ENCODE results near the gene ARHGAP12.
A peak's percentile ranks its signal among the peaks of the same experiment; 100 is the strongest.
"Not testable (repeated sequence)": the region's sequence is repeated elsewhere in the genome, so short reads cannot be mapped to it uniquely, and the experiment has no call there.

The ARHGAP12 gene

GRCh38 chr10:31928549-31929260 is at the start of gene ARHGAP12:
Gene ARHGAP12, minus strand, starts transcription at chr10:31928831. Its CDS starts 19,976 bp downstream, at chr10:31908855.
- peak; percentile 96 for DNase-seq

GRCh38 chr10:31978156-31978483 is 49.5 kb upstream of the ARHGAP12 start:
- no peak for DNase-seq

GRCh38 chr10:31977440-31978155 is 49.0 kb upstream of the ARHGAP12 start:
- no peak for DNase-seq

- DNase-seq, result no peak
Measured at GRCh38 chr10:31975157-31975765, 46.6 kb upstream of the ARHGAP12 start.

- no peak for DNase-seq
Measured at GRCh38 chr10:31974434-31975124, 45.9 kb upstream of the ARHGAP12 start.

GRCh38 chr10:31972519-31973041 is 43.9 kb upstream of the ARHGAP12 start:
- DNase-seq, result no peak

- not testable (repeated sequence) for DNase-seq
Measured at GRCh38 chr10:31969847-31970246, 41.2 kb upstream of the ARHGAP12 start.

- DNase-seq, result no peak
Measured at GRCh38 chr10:31963589-31963980, 35.0 kb upstream of the ARHGAP12 start.

- no peak for DNase-seq
Measured at GRCh38 chr10:31962826-31963588, 34.4 kb upstream of the ARHGAP12 start.

- DNase-seq, result no peak
Measured at GRCh38 chr10:31961277-31962074, 32.8 kb upstream of the ARHGAP12 start.

- DNase-seq, result no peak
Measured at GRCh38 chr10:31959461-31960173, 31.0 kb upstream of the ARHGAP12 start.

- DNase-seq, result no peak
Measured at GRCh38 chr10:31958856-31959255, 30.2 kb upstream of the ARHGAP12 start.

GRCh38 chr10:31956200-31956946 is 27.7 kb upstream of the ARHGAP12 start:
- DNase-seq, result no peak

- DNase-seq, result no peak
Measured at GRCh38 chr10:31954410-31955191, 26.0 kb upstream of the ARHGAP12 start.

- no peak for DNase-seq
Measured at GRCh38 chr10:31953480-31953879, 24.8 kb upstream of the ARHGAP12 start.

GRCh38 chr10:31953080-31953479 is 24.4 kb upstream of the ARHGAP12 start:
- no peak for DNase-seq

GRCh38 chr10:31952066-31952465 is 23.4 kb upstream of the ARHGAP12 start:
- no peak for DNase-seq

GRCh38 chr10:31949266-31949665 is 20.6 kb upstream of the ARHGAP12 start:
- no peak for DNase-seq

GRCh38 chr10:31948021-31948420 is 19.4 kb upstream of the ARHGAP12 start:
- DNase-seq, result no peak

Data from right hindlimb (tissue), 1 donor.